ENCODE data around the gene LLGL2. TPM values are rescaled to one million over a fixed set of nuclear protein-coding genes. Genes with fewer than 3 reads are reported as not detected.
"Not testable (repeated sequence)": the region's sequence is repeated elsewhere in the genome, so short reads cannot be mapped to it uniquely, and the experiment has no call there.

Gene LLGL2
- total RNA-seq, 1 donor from 2014 or later: 477 TPM

DNA sequence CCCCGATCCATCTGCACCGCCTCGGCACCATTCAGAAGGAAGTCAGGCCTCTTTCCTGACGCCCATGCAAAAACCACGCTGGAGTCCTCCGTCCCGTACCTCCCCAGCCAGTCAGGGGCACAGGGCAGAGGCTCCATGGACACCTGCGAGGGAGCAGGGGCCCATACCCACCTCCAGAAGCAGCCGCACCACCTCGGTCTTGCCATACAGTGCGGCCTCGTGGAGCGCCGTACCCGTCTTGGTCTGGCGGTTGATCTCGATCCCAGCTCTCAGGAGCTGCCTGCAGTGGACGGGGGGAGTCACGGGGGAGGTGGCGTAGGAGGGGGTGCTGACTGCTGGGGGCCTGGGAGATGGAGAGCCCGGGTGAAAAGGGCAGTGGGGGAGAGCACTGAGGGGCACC lies 19.4 kb upstream of the LLGL2 start:
- no peak for DNase-seq (ENCODE audit: low spot score)

DNA sequence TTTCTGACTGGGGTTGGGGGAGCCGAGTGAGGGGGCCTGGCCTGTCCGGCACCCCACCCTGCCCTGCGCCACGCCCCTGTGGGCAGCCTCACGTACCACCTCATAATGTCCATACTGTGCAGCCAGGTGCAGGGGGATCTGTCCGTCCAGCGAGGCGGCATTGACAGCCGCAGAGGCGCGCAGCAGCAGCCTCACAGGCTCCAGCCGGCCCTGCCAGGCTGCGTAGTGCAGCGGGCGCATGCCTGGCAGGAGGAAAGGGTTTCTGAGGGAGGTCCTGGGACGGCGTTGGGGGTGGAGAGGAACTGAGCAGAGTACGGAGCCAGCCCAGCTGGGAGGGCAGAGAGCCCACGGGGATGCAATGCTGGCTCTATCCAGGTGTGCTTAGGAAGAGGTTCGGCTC lies 18.6 kb upstream of the LLGL2 start:
- DNase-seq (ENCODE audit: low spot score): no peak

- no peak for DNase-seq (ENCODE audit: low spot score)
Observed at GRCh38 chr17:75507733-75508719, 17.5 kb upstream of the LLGL2 start.

GRCh38 chr17:75508931-75509361 lies 16.6 kb upstream of the LLGL2 start:
- no peak for DNase-seq (ENCODE audit: low spot score)

DNA sequence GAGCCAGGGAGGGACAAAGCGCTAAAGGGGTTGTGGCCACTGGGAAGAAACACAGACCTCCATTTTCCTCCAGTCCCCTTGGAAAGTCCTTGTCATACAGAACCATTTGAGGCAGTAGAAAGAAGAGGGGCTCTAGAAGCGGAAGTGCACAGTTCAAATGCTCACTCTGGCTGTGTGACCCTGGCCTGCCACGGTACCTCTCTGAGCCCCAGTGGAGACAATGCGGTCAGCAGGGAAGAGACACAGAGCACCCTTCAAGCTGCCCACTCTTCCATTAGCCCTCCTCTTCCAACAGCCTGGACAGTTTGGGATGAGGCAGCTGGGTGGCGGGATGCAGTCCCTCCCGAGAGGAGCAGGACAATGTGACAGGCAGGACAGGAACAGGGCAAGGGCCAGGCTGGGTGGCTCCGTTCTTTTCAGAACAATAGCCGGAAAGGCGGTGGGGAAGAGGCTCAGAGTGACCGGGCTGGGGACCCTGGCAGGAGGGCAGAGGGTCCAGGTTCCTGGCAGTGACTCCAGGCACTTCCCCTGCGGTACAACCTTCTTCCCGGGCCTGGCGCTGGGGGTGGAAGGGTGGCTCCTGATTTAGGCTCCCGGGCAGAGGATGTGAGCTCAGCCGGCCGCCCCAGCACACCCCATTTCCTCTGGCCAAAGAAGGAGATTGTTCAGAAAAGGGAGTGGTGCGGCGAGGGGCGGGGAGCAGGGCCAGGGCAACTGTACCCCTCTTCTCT lies 15.8 kb upstream of the LLGL2 start:
- DNase-seq (ENCODE audit: low spot score): no peak

DNA sequence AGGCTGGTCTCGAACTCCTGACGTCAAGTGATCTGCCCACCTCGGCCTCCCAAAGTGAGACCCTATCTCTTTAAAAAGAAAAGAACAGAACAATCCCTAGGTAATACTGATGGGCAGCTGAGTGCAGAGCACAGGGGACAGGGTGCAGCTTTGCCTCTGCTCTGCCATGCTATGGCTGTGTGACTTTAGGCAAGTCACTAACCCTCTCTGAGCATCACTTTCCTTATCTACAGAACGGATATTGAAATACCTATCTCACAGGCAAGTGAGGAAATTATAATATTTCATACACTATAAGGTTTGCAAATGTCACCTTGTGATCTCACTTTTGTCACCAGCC lies 14.3 kb upstream of the LLGL2 start:
- DNase-seq (ENCODE audit: low spot score): no peak

DNA sequence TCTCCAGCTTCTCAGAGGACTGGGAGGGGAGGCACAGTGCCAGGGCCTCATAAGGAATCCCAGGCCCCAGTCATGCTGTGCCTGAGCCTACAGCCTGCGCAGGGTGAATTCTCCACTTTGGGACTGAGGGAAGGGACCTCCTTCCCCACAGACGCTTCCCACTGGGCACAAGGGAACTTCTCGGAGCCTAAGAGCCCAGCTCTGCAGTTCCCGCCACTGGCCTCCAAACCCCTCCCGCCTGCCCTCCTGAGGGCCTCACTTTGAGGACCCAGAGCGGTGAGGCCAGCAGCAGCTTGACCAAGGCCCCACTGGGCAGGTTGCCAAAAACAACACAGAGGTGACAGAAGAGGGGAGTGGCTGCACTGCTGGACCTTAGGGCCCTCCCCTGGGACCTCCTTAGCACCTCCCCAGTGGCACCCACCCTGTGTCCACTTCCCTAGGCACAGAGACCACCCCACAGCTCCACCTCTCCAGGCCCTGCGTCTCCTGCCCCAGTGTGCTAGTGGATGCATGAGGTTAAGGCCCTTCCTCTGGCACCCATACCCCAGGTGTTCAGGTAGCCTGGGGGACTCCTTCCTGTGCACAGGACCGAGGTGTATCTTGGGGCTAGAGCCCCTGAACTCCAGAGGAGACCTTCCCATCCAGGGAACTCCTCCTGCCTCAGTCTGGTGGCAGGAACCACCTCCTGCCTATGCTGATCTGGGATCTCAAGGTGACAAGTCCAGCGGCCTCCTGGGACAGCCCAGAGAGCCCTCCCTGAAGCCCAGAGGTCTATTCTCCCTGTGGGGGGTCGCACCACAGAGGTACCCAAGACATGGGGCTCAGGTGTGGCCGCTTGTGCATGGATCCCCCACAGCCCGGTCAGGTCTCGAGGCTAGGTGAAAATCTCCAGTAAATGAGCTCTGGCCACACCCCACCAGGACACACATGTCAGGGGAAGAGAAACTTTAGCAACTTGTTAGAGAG lies 13.6 kb upstream of the LLGL2 start:
- DNase-seq (ENCODE audit: low spot score): no peak

GRCh38 chr17:75512926-75513640 lies 12.4 kb upstream of the LLGL2 start:
- no peak for DNase-seq (ENCODE audit: low spot score)

- no peak for DNase-seq (ENCODE audit: low spot score)
Observed at GRCh38 chr17:75513641-75514000, 11.9 kb upstream of the LLGL2 start.

- no peak for DNase-seq (ENCODE audit: low spot score)
Observed at GRCh38 chr17:75514299-75514918, 11.1 kb upstream of the LLGL2 start.

GRCh38 chr17:75514919-75515495 lies 10.5 kb upstream of the LLGL2 start:
- DNase-seq (ENCODE audit: low spot score): no peak

DNA sequence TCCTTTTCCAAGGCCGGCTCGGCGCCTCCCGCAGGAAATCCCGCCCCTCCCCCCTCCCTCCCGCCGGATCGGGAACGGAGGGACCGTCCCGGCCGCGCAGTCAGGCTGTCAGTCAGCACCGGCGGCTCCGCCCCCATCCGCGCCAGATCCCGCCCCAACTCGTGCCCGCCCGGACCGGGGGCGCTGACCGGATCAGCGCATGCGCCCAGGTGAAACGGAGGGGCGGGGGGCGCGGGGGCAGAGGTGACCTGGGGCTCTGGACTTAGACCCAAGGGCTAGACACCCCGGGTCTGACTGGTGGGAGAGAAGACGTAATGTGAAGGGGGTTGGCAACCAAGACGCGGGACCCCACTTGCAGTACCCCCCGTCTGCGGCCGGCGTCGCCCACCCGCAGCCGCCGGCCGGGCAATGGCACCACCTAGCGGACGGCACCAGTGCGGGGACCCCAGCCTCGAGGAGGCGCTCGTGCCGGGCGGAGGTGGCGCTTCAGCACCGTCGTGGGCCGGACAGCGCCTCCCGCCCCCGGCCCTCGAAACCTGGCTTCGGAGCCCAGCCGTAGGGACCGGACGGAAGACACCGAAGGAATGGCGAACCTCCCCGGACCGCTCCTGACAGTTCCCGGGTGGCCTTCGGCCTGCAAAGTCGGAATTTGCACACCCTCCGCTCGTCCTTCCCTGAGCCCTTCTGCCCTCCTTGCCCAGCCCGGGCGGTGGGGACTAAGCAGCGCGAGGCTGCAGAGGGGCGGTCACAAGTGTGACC lies 9.8 kb upstream of the LLGL2 start, which contains the start of gene CASKIN2:
Gene CASKIN2, minus strand, starts transcription at position 42 of the 759 bp plus-strand sequence. CDS start 1,733 bp downstream, outside the sequence.
- peak; percentile 95 for DNase-seq (ENCODE audit: low spot score)

GRCh38 chr17:75516255-75516618 lies 9.3 kb upstream of the LLGL2 start, which contains the start of gene TSEN54:
Gene TSEN54 (plus strand): TSS chr17:75516528. CDS start chr17:75516561, 33 bp downstream.
- peak; percentile 96 for DNase-seq (ENCODE audit: low spot score)

GRCh38 chr17:75516619-75517296 lies 8.7 kb upstream of the LLGL2 start:
- DNase-seq (ENCODE audit: low spot score): no peak

DNA sequence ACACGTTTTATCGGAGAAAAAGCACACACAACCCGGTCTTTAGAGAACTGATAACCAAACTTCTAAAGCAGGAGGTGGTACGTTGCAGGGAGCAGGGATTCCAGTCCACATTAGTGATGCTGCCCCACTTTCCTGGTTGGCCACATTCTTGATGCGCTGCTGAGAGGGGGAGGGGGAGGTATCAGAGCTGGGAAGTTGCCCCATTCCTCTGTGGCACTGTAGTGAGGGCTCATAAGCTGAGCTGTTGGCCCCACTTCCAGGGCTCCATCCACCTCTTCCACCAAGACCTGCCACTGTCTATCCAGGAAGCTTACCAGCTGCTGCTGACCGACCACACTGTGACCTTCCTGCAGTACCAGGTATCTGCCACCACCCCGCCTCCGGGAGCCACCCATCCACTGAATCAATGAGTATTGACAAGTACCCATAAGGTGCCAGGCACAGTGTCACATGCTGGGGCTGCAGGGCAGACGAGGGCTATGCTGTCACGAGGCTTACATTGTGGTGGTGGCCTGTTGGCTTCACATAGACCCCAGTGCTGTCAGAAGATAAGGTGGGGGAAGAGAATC lies 8.1 kb upstream of the LLGL2 start:
- peak; percentile 90 for DNase-seq (ENCODE audit: low spot score)

DNA sequence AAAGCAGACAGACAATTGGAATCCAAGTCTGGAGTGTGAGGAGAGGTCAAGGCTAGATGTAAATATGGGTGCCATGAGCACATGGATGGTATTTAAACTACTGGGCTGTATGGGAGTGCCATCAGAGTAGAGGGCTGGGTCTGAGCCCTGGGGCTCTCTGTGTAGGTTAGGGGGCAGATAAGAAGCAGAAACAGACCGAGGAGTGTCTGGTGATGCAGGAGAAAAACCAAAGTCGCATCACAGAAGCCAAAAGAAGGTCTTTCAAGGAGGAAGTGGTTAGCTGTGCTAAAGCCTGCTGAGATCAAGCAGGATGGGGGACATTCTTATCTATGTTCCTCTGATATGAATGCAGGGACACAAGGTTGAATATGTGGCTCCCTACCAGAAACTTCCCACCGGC lies 7.3 kb upstream of the LLGL2 start:
- no peak for DNase-seq (ENCODE audit: low spot score)

- no peak for DNase-seq (ENCODE audit: low spot score)
Observed at GRCh38 chr17:75518983-75519537, 6.4 kb upstream of the LLGL2 start.

- not testable (repeated sequence) for DNase-seq (ENCODE audit: low spot score)
Observed at GRCh38 chr17:75520413-75520812, 5.1 kb upstream of the LLGL2 start.
